Left renal pelvis (tissue), 4 donors: ENCODE measurements around the gene GPD2. TPM values are rescaled to one million over a fixed set of nuclear protein-coding genes. Genes with fewer than 3 reads are reported as not detected.

Experiments
- DNase-seq, 4 donors: peaks; one replicate each; pipeline ENCODE4 v3.0.0-alpha.2; 2013; ENCODE audit warnings: low read depth in 4 of 4, low spot score in 3 of 4
- polyA plus RNA-seq, 4 donors: library from polyadenylated mRNA; unstranded; fragments of 120-200 nt; gene quantifications; one replicate each; pipeline ENCODE4 v1.2.1, GENCODE V29; 2013; ENCODE audit not compliant: insufficient read length in 4 of 4

GPD2 gene
- polyA plus RNA-seq, 4 donors, result 13.6 to 23.5 (median 20.9) TPM

GRCh38 chr2:156434461-156435291 lies 1.5 kb upstream of the GPD2 start:
- no peak for DNase-seq

- DNase-seq, result peak in 1 of 4 donors; percentile 27
Observed at GRCh38 chr2:156435396-156435717, 822 bp upstream of the GPD2 start.

- DNase-seq, result peak in 1 of 4 donors; percentile 22
Observed at GRCh38 chr2:156436497-156437085, 412 bp downstream of the GPD2 start.

GRCh38 chr2:156437272-156437930 lies 1.2 kb downstream of the GPD2 start:
- no peak for DNase-seq

- DNase-seq, result no peak
Observed at GRCh38 chr2:156437931-156438410, 1.8 kb downstream of the GPD2 start.

- no peak for DNase-seq
Observed at GRCh38 chr2:156443089-156443488, 6.9 kb downstream of the GPD2 start.

GRCh38 chr2:156445296-156446220 lies 9.4 kb downstream of the GPD2 start:
- DNase-seq, result no peak

- no peak for DNase-seq
Observed at GRCh38 chr2:156447761-156448160, 11.6 kb downstream of the GPD2 start.

- no peak for DNase-seq
Observed at GRCh38 chr2:156448766-156449165, 12.6 kb downstream of the GPD2 start.

GRCh38 chr2:156452971-156453370 lies 16.8 kb downstream of the GPD2 start:
- DNase-seq, result no peak

GRCh38 chr2:156455361-156455975 lies 19.3 kb downstream of the GPD2 start:
- no peak for DNase-seq

GRCh38 chr2:156456616-156457015 lies 20.4 kb downstream of the GPD2 start:
- no peak for DNase-seq

- DNase-seq, result no peak
Observed at GRCh38 chr2:156457523-156458517, 21.6 kb downstream of the GPD2 start.

GRCh38 chr2:156459720-156460119 lies 23.5 kb downstream of the GPD2 start:
- DNase-seq, result no peak

- DNase-seq, result no peak
Observed at GRCh38 chr2:156464106-156464505, 27.9 kb downstream of the GPD2 start.

- DNase-seq, result no peak
Observed at GRCh38 chr2:156465573-156465972, 29.4 kb downstream of the GPD2 start.

GRCh38 chr2:156466739-156467405 lies 30.7 kb downstream of the GPD2 start:
- DNase-seq, result no peak

GRCh38 chr2:156470975-156471583 lies 34.9 kb downstream of the GPD2 start:
- no peak for DNase-seq
